OCI-LY1 (cell line): ENCODE results near the gene TCTN3.

Experiments used
- H2AFZ ChIP-seq: fragments of 200-600 bp; sonication (generic), shearing (Covaris generic); 2 replicates; pipeline ENCODE4 v1.6.0; 2014; ENCODE audit warnings: antibody characterized with exemption, mild to moderate bottlenecking, low read length
- H3F3A ChIP-seq: fragments of 200-600 bp; sonication (generic), shearing (Covaris generic); 2 replicates; pipeline ENCODE4 v1.6.0; 2014; ENCODE audit warnings: mild to moderate bottlenecking, antibody characterized with exemption, low read length, moderate library complexity; ENCODE audit not compliant: insufficient read depth
- H3K27ac ChIP-seq: fragments of 200-600 bp; sonication (generic); 2 replicates; pipeline ENCODE4 v1.5.1; 2014; ENCODE audit warnings: low read length, mixed run types, mild to moderate bottlenecking, low read depth; ENCODE audit not compliant: poor library complexity, severe bottlenecking
- H3K27me3 ChIP-seq: fragments of 200-600 bp; sonication (generic); 2 replicates; pipeline ENCODE4 v1.6.0; 2014; ENCODE audit warnings: antibody characterized with exemption, mild to moderate bottlenecking, low read length, moderate library complexity; ENCODE audit not compliant: insufficient read depth
- H3K36me3 ChIP-seq: fragments of 200-600 bp; sonication (generic); 2 replicates; pipeline ENCODE4 v1.6.1; 2014; ENCODE audit warnings: mild to moderate bottlenecking, antibody characterized with exemption, low read length, moderate library complexity, mixed read lengths; ENCODE audit not compliant: insufficient read depth
- H3K4me1 ChIP-seq: fragments of 200-600 bp; sonication (generic); 2 replicates; pipeline ENCODE4 v1.5.1; 2014; ENCODE audit warnings: mild to moderate bottlenecking, low read length, moderate library complexity; ENCODE audit not compliant: insufficient read depth, severe bottlenecking
- H3K4me2 ChIP-seq: fragments of 200-600 bp; sonication (generic), shearing (Covaris generic); 2 replicates; pipeline ENCODE4 v1.6.1; 2014; ENCODE audit warnings: low read length
- H3K4me3 ChIP-seq: fragments of 200-600 bp; sonication (generic); 2 replicates; pipeline ENCODE4 v1.5.1; 2014; ENCODE audit warnings: low read length, low read depth, mild to moderate bottlenecking, mixed read lengths; ENCODE audit not compliant: poor library complexity, severe bottlenecking
- H3K79me2 ChIP-seq: fragments of 200-600 bp; shearing (Covaris generic); 2 replicates; pipeline ENCODE4 v1.6.1; 2016; ENCODE audit warnings: mixed run types, low read length, mixed read lengths; ENCODE audit not compliant: insufficient read depth
- H3K9ac ChIP-seq: fragments of 200-600 bp; sonication (generic), shearing (Covaris generic); 2 replicates; pipeline ENCODE4 v1.6.1; 2014; ENCODE audit warnings: mild to moderate bottlenecking, low read length, mixed read lengths
- H3K9me2 ChIP-seq: fragments of 200-600 bp; sonication (generic), shearing (Covaris generic); 2 replicates; pipeline ENCODE4 v1.6.1; 2014; ENCODE audit warnings: low read depth, mild to moderate bottlenecking, low read length, mixed read lengths
- H3K9me3 ChIP-seq: fragments of 200-600 bp; shearing (Covaris generic); 2 replicates; pipeline ENCODE4 v1.6.1; 2014; ENCODE audit warnings: low read length, mixed read lengths
- H4K20me1 ChIP-seq: fragments of 200-600 bp; sonication (generic), shearing (Covaris generic); 2 replicates; pipeline ENCODE4 v1.6.0; 2016; ENCODE audit warnings: mild to moderate bottlenecking, low read length; ENCODE audit not compliant: insufficient read depth
- CTCF ChIP-seq: fragments of 200-600 bp; sonication (generic), shearing (Covaris generic); IDR thresholded peaks from 2 replicates; pipeline ENCODE4 v1.5.1; 2017; ENCODE audit warnings: mild to moderate bottlenecking, antibody characterized with exemption, low read length, moderate library complexity, mixed read lengths
- EZH2 ChIP-seq: fragments of 200-600 bp; sonication (generic), shearing (Covaris generic); IDR thresholded peaks from 2 replicates; pipeline ENCODE4 v1.8.0; 2017; ENCODE audit warnings: borderline replicate concordance, mixed run types, mild to moderate bottlenecking, antibody characterized with exemption, low read length, moderate library complexity, mixed read lengths

The TCTN3 gene

DNA sequence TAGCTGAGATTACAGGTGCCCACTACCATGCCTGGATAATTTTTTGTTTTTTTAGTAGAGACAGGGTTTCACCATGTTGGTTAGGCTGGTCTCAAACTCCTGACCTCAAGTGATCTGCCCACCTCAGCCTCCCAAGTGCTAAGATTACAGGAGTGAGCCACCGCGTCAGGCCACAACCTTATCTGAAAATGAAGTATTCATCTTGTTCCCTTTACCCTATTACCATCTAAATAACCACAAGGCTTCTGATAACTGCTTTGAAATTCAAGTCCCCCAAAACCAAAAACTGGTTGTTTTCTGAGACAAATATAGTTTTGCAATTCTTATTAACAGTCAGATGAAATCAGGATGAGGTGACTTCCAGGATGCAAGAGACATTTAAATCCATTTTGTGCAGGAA lies 2.4 kb downstream of the TCTN3 start:
- TF ChIP-seq EZH2: no peak
- no peak for TF ChIP-seq CTCF
- Histone ChIP-seq H3F3A (no peaks in the 10 kb centered on the region), H3K4me3 (no peak overlapping the region), H3K9me2 (no peaks in the 10 kb centered on the region), H2AFZ (no peak overlapping the region), H3K27ac (no peak overlapping the region), H4K20me1 (no peaks in the 10 kb centered on the region), H3K4me2 (no peak overlapping the region), H3K27me3 (no peaks in the 10 kb centered on the region), H3K9ac (no peak overlapping the region), H3K9me3 (no peaks in the 10 kb centered on the region), H3K4me1 (peaks cover 18% of the 10 kb centered on the region), H3K36me3 (peaks cover 7% of the 10 kb centered on the region), H3K79me2 (no peaks in the 10 kb centered on the region)

GRCh38 chr10:95688648-95689047 lies 5.1 kb downstream of the TCTN3 start:
- H3K4me2 ChIP-seq: no peak overlapping the region
- no peaks in the 10 kb centered on the region for H3K27me3 ChIP-seq
- H2AFZ ChIP-seq: no peak overlapping the region
- no peaks in the 10 kb centered on the region for H3K9me3 ChIP-seq
- no peak overlapping the region for H3K27ac ChIP-seq
- no peak overlapping the region for H3K9ac ChIP-seq
- H3F3A ChIP-seq: no peaks in the 10 kb centered on the region
- H3K79me2 ChIP-seq: no peaks in the 10 kb centered on the region
- no peaks in the 10 kb centered on the region for H3K9me2 ChIP-seq
- TF ChIP-seq CTCF (no peak), EZH2 (no peak)
- H3K36me3 ChIP-seq: peaks cover 19% of the 10 kb centered on the region
- no peaks in the 10 kb centered on the region for H4K20me1 ChIP-seq
- no peak overlapping the region for H3K4me3 ChIP-seq
- peaks cover 18% of the 10 kb centered on the region for H3K4me1 ChIP-seq

DNA sequence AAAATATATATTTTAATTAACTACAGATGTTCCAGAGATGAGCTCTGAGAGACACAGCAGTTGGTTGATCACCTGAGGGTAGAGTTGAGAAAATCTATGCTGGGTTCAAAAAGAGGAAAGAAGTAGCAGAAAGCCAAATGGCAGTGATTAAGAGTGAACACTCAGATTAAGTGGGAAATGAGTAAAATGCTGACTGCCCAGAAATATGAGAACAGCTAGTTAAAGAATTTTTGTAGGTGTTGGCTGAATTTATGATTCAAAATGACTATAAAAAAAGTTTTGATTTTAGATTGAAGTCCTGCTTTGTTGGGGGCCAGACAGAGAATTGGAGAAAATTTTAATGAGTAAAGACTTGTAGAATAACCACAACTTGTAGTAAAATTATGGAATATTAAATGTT lies 9.8 kb downstream of the TCTN3 start:
- H3K27me3 ChIP-seq: no peaks in the 10 kb centered on the region
- no peak overlapping the region for H3K4me2 ChIP-seq
- TF ChIP-seq EZH2 (no peak), CTCF (no peak)
- H4K20me1 ChIP-seq: no peaks in the 10 kb centered on the region
- H3K9ac ChIP-seq: no peak overlapping the region
- no peaks in the 10 kb centered on the region for H3K79me2 ChIP-seq
- H2AFZ ChIP-seq: no peak overlapping the region
- no peaks in the 10 kb centered on the region for H3K4me1 ChIP-seq
- H3K9me3 ChIP-seq: no peaks in the 10 kb centered on the region
- H3F3A ChIP-seq: no peaks in the 10 kb centered on the region
- no peaks in the 10 kb centered on the region for H3K9me2 ChIP-seq
- no peak overlapping the region for H3K4me3 ChIP-seq
- H3K27ac ChIP-seq: no peak overlapping the region
- peaks cover 25% of the 10 kb centered on the region for H3K36me3 ChIP-seq
